OCI-LY3 (cell line): ENCODE data around the gene RPS16.

Source experiments
- H2AFZ ChIP-seq: fragments of 200-600, 300-600 bp; shearing (Covaris generic); 2 replicates; pipeline ENCODE4 v1.6.0; 2014; ENCODE audit warnings: antibody characterized with exemption, low read depth, low read length
- H3K27ac ChIP-seq: fragments of 200-600, 300-600 bp; sonication (generic); 2 replicates; pipeline ENCODE4 v1.5.1; 2014; ENCODE audit warnings: mild to moderate bottlenecking, low read length, moderate library complexity, mixed read lengths
- H3K27me3 ChIP-seq: fragments of 200-600, 300-600 bp; sonication (generic); 2 replicates; pipeline ENCODE4 v1.6.1; 2014; ENCODE audit warnings: low read depth, low read length, mixed read lengths
- H3K36me3 ChIP-seq: fragments of 200-600, 300-600 bp; sonication (generic); replicated peaks from 2 replicates; pipeline ENCODE3; 2014; ENCODE audit warnings: low read depth, low read length, mixed read lengths
- H3K4me1 ChIP-seq: fragments of 300-600, 200-600 bp; sonication (generic); 2 replicates; pipeline ENCODE4 v1.6.1; 2014; ENCODE audit warnings: low read length, mixed read lengths
- H3K4me2 ChIP-seq: fragments of 200-600, 300-600 bp; sonication (generic); 2 replicates; pipeline ENCODE4 v1.6.1; 2014; ENCODE audit warnings: low read length, mixed read lengths
- H3K4me3 ChIP-seq: fragments of 300-600, 200-600 bp; sonication (generic); 2 replicates; pipeline ENCODE4 v1.5.1; 2014; ENCODE audit warnings: antibody characterized with exemption, mild to moderate bottlenecking, low read length, moderate library complexity
- H3K79me2 ChIP-seq: fragments of 300-600, 200-600 bp; shearing (Covaris generic); 2 replicates; pipeline ENCODE4 v1.6.1; 2014; ENCODE audit warnings: mild to moderate bottlenecking, low read length, mixed read lengths
- H3K9ac ChIP-seq: fragments of 300-600, 200-600 bp; shearing (Covaris generic); 2 replicates; pipeline ENCODE4 v1.6.0; 2014; ENCODE audit warnings: mild to moderate bottlenecking, low read length, moderate library complexity
- H3K9me3 ChIP-seq: fragments of 200-600, 300-600 bp; shearing (Covaris generic); 2 replicates; pipeline ENCODE4 v1.6.1; 2014; ENCODE audit warnings: low read length, mixed read lengths; ENCODE audit not compliant: insufficient read depth
- H4K20me1 ChIP-seq: fragments of 200-600, 300-600 bp; sonication (generic); 2 replicates; pipeline ENCODE4 v1.6.1; 2016; ENCODE audit warnings: low read length, mixed read lengths; ENCODE audit not compliant: insufficient read depth
- EZH2phosphoT487 ChIP-seq: fragments of 200-600 bp; shearing (Covaris generic); IDR thresholded peaks from 2 replicates; pipeline ENCODE4 v1.6.1; 2018; ENCODE audit warnings: antibody characterized with exemption, mixed run types, low read depth
- TF ChIP-seq, protein P1 (sequence below): fragments of 200-600, 300-600 bp; sonication (generic); IDR thresholded peaks from 2 replicates; pipeline ENCODE4 v1.5.1; 2014; ENCODE audit warnings: antibody characterized with exemption, low read length, low read depth

Gene RPS16

GRCh38 chr19:39449116-39449797 is 13.5 kb upstream of the RPS16 start:
- Histone ChIP-seq H3K36me3 (peaks cover 59% of the 10 kb centered on the region), H3K4me1 (peaks cover 40% of the 10 kb centered on the region), H3K27ac (peak overlapping the region; percentile 5; the same call in 1 of the 2 replicates), H3K27me3 (no peaks in the 10 kb centered on the region), H3K9ac (no peak overlapping the region), H3K9me3 (no peaks in the 10 kb centered on the region), H3K4me2 (peak overlapping the region; percentile 32), H4K20me1 (peaks cover 59% of the 10 kb centered on the region), H3K79me2 (peaks cover 97% of the 10 kb centered on the region), H2AFZ (no peak overlapping the region), H3K4me3 (peak overlapping the region; percentile 29; the same call in 1 of the 2 replicates)
- TF ChIP-seq EZH2phosphoT487: no peak
- TF ChIP-seq, protein P1, sequence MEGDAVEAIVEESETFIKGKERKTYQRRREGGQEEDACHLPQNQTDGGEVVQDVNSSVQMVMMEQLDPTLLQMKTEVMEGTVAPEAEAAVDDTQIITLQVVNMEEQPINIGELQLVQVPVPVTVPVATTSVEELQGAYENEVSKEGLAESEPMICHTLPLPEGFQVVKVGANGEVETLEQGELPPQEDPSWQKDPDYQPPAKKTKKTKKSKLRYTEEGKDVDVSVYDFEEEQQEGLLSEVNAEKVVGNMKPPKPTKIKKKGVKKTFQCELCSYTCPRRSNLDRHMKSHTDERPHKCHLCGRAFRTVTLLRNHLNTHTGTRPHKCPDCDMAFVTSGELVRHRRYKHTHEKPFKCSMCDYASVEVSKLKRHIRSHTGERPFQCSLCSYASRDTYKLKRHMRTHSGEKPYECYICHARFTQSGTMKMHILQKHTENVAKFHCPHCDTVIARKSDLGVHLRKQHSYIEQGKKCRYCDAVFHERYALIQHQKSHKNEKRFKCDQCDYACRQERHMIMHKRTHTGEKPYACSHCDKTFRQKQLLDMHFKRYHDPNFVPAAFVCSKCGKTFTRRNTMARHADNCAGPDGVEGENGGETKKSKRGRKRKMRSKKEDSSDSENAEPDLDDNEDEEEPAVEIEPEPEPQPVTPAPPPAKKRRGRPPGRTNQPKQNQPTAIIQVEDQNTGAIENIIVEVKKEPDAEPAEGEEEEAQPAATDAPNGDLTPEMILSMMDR: no peak

- H4K20me1 ChIP-seq: peaks cover 57% of the 10 kb centered on the region
- peak overlapping the region; percentile 78 for H3K27ac ChIP-seq
- H3K4me3 ChIP-seq: peak overlapping the region; percentile 58
- H3K4me2 ChIP-seq: peak overlapping the region; percentile 95
- H2AFZ ChIP-seq: no peak overlapping the region
- peak overlapping the region; percentile 48; the same call in 1 of the 2 replicates for H3K9ac ChIP-seq
- peaks cover 40% of the 10 kb centered on the region for H3K4me1 ChIP-seq
- no peaks in the 10 kb centered on the region for H3K27me3 ChIP-seq
- H3K36me3 ChIP-seq: peaks cover 53% of the 10 kb centered on the region
- peaks cover 89% of the 10 kb centered on the region for H3K79me2 ChIP-seq
- no peak for TF ChIP-seq EZH2phosphoT487
- TF ChIP-seq, protein P1: no peak
- H3K9me3 ChIP-seq: no peaks in the 10 kb centered on the region
These were observed 12.5 kb upstream of the RPS16 start for GRCh38 chr19:39448271-39448670.

DNA sequence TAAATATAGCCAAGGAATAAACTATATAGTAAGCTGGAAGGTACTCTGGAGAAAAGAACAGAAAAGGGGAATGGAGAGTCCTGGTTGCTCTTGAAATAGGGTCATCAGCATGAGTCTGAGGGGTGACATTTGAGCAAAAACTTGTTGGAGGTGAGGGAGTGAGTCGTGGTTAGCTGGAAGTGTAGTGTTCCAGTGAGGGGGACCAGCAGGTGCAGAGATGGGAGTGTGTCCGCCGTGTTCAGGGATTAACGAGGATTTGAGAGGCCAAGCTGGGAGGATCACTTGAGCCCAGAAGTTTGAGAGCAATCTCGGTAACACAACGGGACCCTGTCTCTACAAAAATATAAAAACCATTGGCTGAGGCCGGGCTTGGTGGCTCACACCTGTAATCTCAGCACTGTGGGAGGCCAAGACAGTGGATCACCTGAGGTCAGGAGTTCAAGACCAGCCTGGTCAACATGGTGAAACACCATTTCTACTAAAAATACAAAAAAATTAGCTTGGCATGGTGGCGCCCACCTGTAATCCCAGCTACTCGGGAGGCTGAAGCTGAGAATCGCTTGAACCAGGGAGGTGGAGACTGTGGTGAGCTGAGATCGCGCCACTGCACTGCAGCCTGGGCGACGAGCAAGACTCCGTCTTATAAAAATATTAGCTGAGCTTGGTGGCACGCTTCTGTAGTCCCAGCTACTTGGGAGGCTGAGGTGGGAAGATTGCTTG is 10.8 kb upstream of the RPS16 start:
- H3K9me3 ChIP-seq: no peaks in the 10 kb centered on the region

More for the DNA sequence above, 10.8 kb upstream of the RPS16 start:
- Histone ChIP-seq H2AFZ (no peak overlapping the region), H3K9ac (peak overlapping the region; percentile 98), H4K20me1 (peaks cover 40% of the 10 kb centered on the region), H3K27me3 (no peaks in the 10 kb centered on the region), H3K4me3 (peak overlapping the region; percentile 92), H3K4me2 (peak overlapping the region; percentile 95), H3K36me3 (peaks cover 37% of the 10 kb centered on the region), H3K79me2 (peaks cover 72% of the 10 kb centered on the region), H3K27ac (peak overlapping the region; percentile 85), H3K4me1 (peaks cover 46% of the 10 kb centered on the region)
- TF ChIP-seq EZH2phosphoT487: no peak
- TF ChIP-seq, protein P1: no peak
